ENCODE results near the gene DCDC2.

The DCDC2 gene

DNA sequence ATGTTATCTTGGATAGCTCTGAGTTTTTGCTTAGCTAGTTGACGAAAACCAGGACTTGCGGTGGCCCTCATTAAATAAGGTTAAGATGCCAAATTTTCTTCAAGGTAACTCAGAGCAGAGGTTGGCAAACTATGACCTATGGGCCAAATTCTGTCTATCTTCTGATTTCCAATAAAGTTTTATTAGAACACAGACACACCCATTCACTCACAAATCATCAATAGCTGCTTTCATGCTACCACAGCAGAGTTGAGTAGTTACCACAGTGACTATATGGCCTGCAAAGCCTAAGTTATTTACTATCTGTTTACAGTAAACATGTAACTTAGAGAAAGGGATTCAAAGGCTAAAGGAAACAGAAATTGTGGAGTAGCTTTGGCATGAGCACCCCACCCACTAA lies 23.6 kb downstream of the DCDC2 start:
- Histone ChIP-seq H3K14ac (ENCODE audit: low read length) (no peak overlapping the region), H3K23ac (ENCODE audit: low read depth, low read length, poor library complexity) (no peak overlapping the region), H3K4me2 (ENCODE audit: insufficient read depth, low read length, poor library complexity, severe bottlenecking) (no peak overlapping the region), H3K4me3 (ENCODE audit: low read length in 2 of 2) (no peak overlapping the region), H3K27me3 (ENCODE audit: control insufficient read depth in 3 of 3, insufficient read depth in 3 of 3, low read depth in 1 of 3, low read length in 3 of 3) (no peaks in the 10 kb centered on the region), H4K8ac (ENCODE audit: low read depth, low read length) (no peak overlapping the region), H3K18ac (ENCODE audit: low read length) (no peak overlapping the region), H2BK12ac (ENCODE audit: low read length) (no peak overlapping the region), H2BK120ac (ENCODE audit: low read depth, low read length) (no peak overlapping the region), H2AFZ (ENCODE audit: low read length) (no peak overlapping the region), H3K9me3 (replicated peaks in 1 of 2; ENCODE audit: control insufficient read depth in 2 of 2, insufficient read depth in 1 of 2, low read depth in 1 of 2, low read length in 2 of 2) (no peaks in the 10 kb centered on the region), H4K91ac (ENCODE audit: low read depth, low read length, poor library complexity) (no peak overlapping the region), H3K9ac (ENCODE audit: low read depth, low read length, poor library complexity) (no peak overlapping the region), H2BK15ac (ENCODE audit: low read length) (no peak overlapping the region), H3K4ac (ENCODE audit: low read length) (no peak overlapping the region), H2AK5ac (ENCODE audit: low read depth, low read length) (no peak overlapping the region), H3K36me3 (replicated peaks in 1 of 2; ENCODE audit: control insufficient read depth in 2 of 2, insufficient read depth in 2 of 2, low read length in 2 of 2) (no peaks in the 10 kb centered on the region), H2BK5ac (ENCODE audit: low read length) (no peak overlapping the region), H3K79me1 (ENCODE audit: low read depth, low read length) (no peaks in the 10 kb centered on the region), H3K4me1 (ENCODE audit: control insufficient read depth in 2 of 2, insufficient read depth in 1 of 2, low read depth in 1 of 2, low read length in 2 of 2) (peaks cover 0 to 2% of the 10 kb centered on the region in 2 donors), H3K27ac (replicated peaks; ENCODE audit: low read length) (no peak overlapping the region)
- WGBS, 2 donors (ENCODE audit: extremely low coverage in 2 of 2, insufficient read length in 2 of 2, insufficient replicate concordance in 1 of 2): no CpG with 5 or more reads among the region's 2 CpGs
- DNase-seq (ENCODE audit: low spot score): no peak

DNA sequence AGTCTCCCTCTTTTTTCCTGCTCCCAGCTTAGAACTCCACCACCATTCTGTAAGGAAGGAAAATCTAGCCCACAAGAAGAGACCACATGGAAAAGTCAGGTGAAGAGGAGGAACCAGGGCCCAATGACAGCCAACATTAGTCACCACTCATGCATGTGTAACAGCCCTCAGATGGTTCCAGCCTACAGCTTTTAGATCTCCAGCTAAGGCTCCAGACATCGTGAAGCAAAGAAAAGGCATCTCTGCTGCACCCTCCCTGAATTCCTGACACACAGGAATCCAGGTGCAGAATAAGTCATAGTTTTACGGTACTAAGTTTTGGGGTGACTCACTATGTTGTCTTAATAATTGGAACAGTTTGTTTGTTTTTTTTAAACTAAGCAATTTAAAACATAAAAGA lies 25.5 kb downstream of the DCDC2 start:
- H3K14ac ChIP-seq (ENCODE audit: low read length): no peak overlapping the region
- WGBS, 2 donors (ENCODE audit: extremely low coverage in 2 of 2, insufficient read length in 2 of 2, insufficient replicate concordance in 1 of 2): no CpG with 5 or more reads among the region's 2 CpGs
- no peak overlapping the region for H2AK5ac ChIP-seq (ENCODE audit: low read depth, low read length)
- no peak overlapping the region for H2BK12ac ChIP-seq (ENCODE audit: low read length)
- H2BK120ac ChIP-seq (ENCODE audit: low read depth, low read length): no peak overlapping the region
- no peak overlapping the region for H3K27ac ChIP-seq (replicated peaks; ENCODE audit: low read length)
- no peak overlapping the region for H3K9ac ChIP-seq (ENCODE audit: low read depth, low read length, poor library complexity)
- H3K4me2 ChIP-seq (ENCODE audit: insufficient read depth, low read length, poor library complexity, severe bottlenecking): no peak overlapping the region
- DNase-seq (ENCODE audit: low spot score): no peak
- H2BK15ac ChIP-seq (ENCODE audit: low read length): no peak overlapping the region
- H3K9me3 ChIP-seq (replicated peaks in 1 of 2; ENCODE audit: control insufficient read depth in 2 of 2, insufficient read depth in 1 of 2, low read depth in 1 of 2, low read length in 2 of 2): no peaks in the 10 kb centered on the region
- no peaks in the 10 kb centered on the region for H3K79me1 ChIP-seq (ENCODE audit: low read depth, low read length)
- no peak overlapping the region for H4K91ac ChIP-seq (ENCODE audit: low read depth, low read length, poor library complexity)
- no peak overlapping the region for H3K18ac ChIP-seq (ENCODE audit: low read length)
- no peaks in the 10 kb centered on the region for H3K36me3 ChIP-seq (replicated peaks in 1 of 2; ENCODE audit: control insufficient read depth in 2 of 2, insufficient read depth in 2 of 2, low read length in 2 of 2)
- no peaks in the 10 kb centered on the region for H3K27me3 ChIP-seq (ENCODE audit: control insufficient read depth in 3 of 3, insufficient read depth in 3 of 3, low read depth in 1 of 3, low read length in 3 of 3)
- H2BK5ac ChIP-seq (ENCODE audit: low read length): no peak overlapping the region
- no peak overlapping the region for H4K8ac ChIP-seq (ENCODE audit: low read depth, low read length)
- no peak overlapping the region for H3K23ac ChIP-seq (ENCODE audit: low read depth, low read length, poor library complexity)
- H3K4me1 ChIP-seq (ENCODE audit: control insufficient read depth in 2 of 2, insufficient read depth in 1 of 2, low read depth in 1 of 2, low read length in 2 of 2): peaks cover 0 to 2% of the 10 kb centered on the region in 2 donors
- no peak overlapping the region for H3K4ac ChIP-seq (ENCODE audit: low read length)
- no peak overlapping the region for H3K4me3 ChIP-seq (ENCODE audit: low read length in 2 of 2)
- no peak overlapping the region for H2AFZ ChIP-seq (ENCODE audit: low read length)

DNA sequence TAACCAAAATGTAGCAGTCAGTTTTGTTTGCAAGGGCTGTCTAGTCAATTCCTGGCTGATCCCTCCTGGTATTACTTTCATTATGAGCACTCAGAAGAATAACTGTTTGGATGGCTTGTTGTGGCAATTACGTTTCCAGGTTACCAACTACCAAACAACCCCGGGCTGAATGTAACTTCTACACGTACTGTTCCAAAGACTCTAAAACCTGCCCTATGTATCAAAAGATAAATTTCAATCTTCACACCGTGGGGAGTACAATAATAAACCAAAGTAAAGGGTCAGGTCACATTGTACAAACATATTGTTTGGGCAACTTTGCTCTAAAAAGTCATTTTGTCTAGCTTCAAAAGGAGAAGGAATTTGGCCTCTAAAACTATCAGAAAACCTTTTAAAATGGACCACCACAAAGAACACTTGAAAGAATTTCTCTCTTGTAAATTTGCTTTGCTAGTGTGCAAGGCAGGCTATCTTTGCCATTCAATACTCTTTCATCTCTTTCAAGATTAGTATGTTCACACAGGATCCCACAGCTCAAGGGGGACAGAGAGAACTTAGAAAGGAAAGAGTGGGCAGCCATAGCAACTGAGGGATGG lies 27.6 kb downstream of the DCDC2 start:
- Histone ChIP-seq H3K9me3 (replicated peaks in 1 of 2; ENCODE audit: control insufficient read depth in 2 of 2, insufficient read depth in 1 of 2, low read depth in 1 of 2, low read length in 2 of 2) (no peaks in the 10 kb centered on the region), H3K4me3 (ENCODE audit: low read length in 2 of 2) (no peak overlapping the region), H2BK120ac (ENCODE audit: low read depth, low read length) (no peak overlapping the region), H3K9ac (ENCODE audit: low read depth, low read length, poor library complexity) (no peak overlapping the region), H2AFZ (ENCODE audit: low read length) (peak overlapping the region; percentile 6), H4K91ac (ENCODE audit: low read depth, low read length, poor library complexity) (no peak overlapping the region), H2BK12ac (ENCODE audit: low read length) (no peak overlapping the region), H4K8ac (ENCODE audit: low read depth, low read length) (no peak overlapping the region), H3K4ac (ENCODE audit: low read length) (no peak overlapping the region), H3K4me2 (ENCODE audit: insufficient read depth, low read length, poor library complexity, severe bottlenecking) (no peak overlapping the region), H2BK15ac (ENCODE audit: low read length) (no peak overlapping the region), H2AK5ac (ENCODE audit: low read depth, low read length) (no peak overlapping the region), H3K27ac (replicated peaks; ENCODE audit: low read length) (no peak overlapping the region), H3K23ac (ENCODE audit: low read depth, low read length, poor library complexity) (no peak overlapping the region), H3K79me1 (ENCODE audit: low read depth, low read length) (no peaks in the 10 kb centered on the region), H3K14ac (ENCODE audit: low read length) (no peak overlapping the region), H3K36me3 (replicated peaks in 1 of 2; ENCODE audit: control insufficient read depth in 2 of 2, insufficient read depth in 2 of 2, low read length in 2 of 2) (no peaks in the 10 kb centered on the region), H3K4me1 (ENCODE audit: control insufficient read depth in 2 of 2, insufficient read depth in 1 of 2, low read depth in 1 of 2, low read length in 2 of 2) (peaks cover 0 to 2% of the 10 kb centered on the region in 2 donors), H3K18ac (ENCODE audit: low read length) (no peak overlapping the region), H3K27me3 (ENCODE audit: control insufficient read depth in 3 of 3, insufficient read depth in 3 of 3, low read depth in 1 of 3, low read length in 3 of 3) (no peaks in the 10 kb centered on the region), H2BK5ac (ENCODE audit: low read length) (no peak overlapping the region)
- no peak for DNase-seq (ENCODE audit: low spot score)
- WGBS, 2 donors (ENCODE audit: extremely low coverage in 2 of 2, insufficient read length in 2 of 2, insufficient replicate concordance in 1 of 2): no CpG with 5 or more reads among the region's 4 CpGs

- Histone ChIP-seq H3K36me3 (replicated peaks in 1 of 2; ENCODE audit: control insufficient read depth in 2 of 2, insufficient read depth in 2 of 2, low read length in 2 of 2) (no peaks in the 10 kb centered on the region), H3K4me3 (ENCODE audit: low read length in 2 of 2) (no peak overlapping the region), H3K4me2 (ENCODE audit: insufficient read depth, low read length, poor library complexity, severe bottlenecking) (no peak overlapping the region), H3K23ac (ENCODE audit: low read depth, low read length, poor library complexity) (no peak overlapping the region), H3K9me3 (replicated peaks in 1 of 2; ENCODE audit: control insufficient read depth in 2 of 2, insufficient read depth in 1 of 2, low read depth in 1 of 2, low read length in 2 of 2) (no peaks in the 10 kb centered on the region), H3K4me1 (ENCODE audit: control insufficient read depth in 2 of 2, insufficient read depth in 1 of 2, low read depth in 1 of 2, low read length in 2 of 2) (peaks cover 0 to 2% of the 10 kb centered on the region in 2 donors), H3K14ac (ENCODE audit: low read length) (no peak overlapping the region), H4K91ac (ENCODE audit: low read depth, low read length, poor library complexity) (no peak overlapping the region), H3K4ac (ENCODE audit: low read length) (no peak overlapping the region), H2BK120ac (ENCODE audit: low read depth, low read length) (no peak overlapping the region), H3K9ac (ENCODE audit: low read depth, low read length, poor library complexity) (no peak overlapping the region), H3K18ac (ENCODE audit: low read length) (no peak overlapping the region), H3K27ac (replicated peaks; ENCODE audit: low read length) (no peak overlapping the region), H3K79me1 (ENCODE audit: low read depth, low read length) (no peaks in the 10 kb centered on the region), H2BK5ac (ENCODE audit: low read length) (no peak overlapping the region), H2BK12ac (ENCODE audit: low read length) (no peak overlapping the region), H4K8ac (ENCODE audit: low read depth, low read length) (no peak overlapping the region), H2AK5ac (ENCODE audit: low read depth, low read length) (no peak overlapping the region), H2AFZ (ENCODE audit: low read length) (no peak overlapping the region), H3K27me3 (ENCODE audit: control insufficient read depth in 3 of 3, insufficient read depth in 3 of 3, low read depth in 1 of 3, low read length in 3 of 3) (no peaks in the 10 kb centered on the region), H2BK15ac (ENCODE audit: low read length) (no peak overlapping the region)
- DNase-seq (ENCODE audit: low spot score): no peak
- no CpG with 5 or more reads among the region's 2 CpGs for WGBS, 2 donors (ENCODE audit: extremely low coverage in 2 of 2, insufficient read length in 2 of 2, insufficient replicate concordance in 1 of 2)
Measured at GRCh38 chr6:24329451-24329850, 28.4 kb downstream of the DCDC2 start.
